ENCODE measurements around the gene TMF1. TPM values are rescaled to one million over a fixed set of nuclear protein-coding genes. Genes with fewer than 3 reads are reported as not detected.

Gene TMF1
- total and polyA plus RNA-seq, 10 donors: 7.5 to 43.4 (median 36.9) TPM

DNA sequence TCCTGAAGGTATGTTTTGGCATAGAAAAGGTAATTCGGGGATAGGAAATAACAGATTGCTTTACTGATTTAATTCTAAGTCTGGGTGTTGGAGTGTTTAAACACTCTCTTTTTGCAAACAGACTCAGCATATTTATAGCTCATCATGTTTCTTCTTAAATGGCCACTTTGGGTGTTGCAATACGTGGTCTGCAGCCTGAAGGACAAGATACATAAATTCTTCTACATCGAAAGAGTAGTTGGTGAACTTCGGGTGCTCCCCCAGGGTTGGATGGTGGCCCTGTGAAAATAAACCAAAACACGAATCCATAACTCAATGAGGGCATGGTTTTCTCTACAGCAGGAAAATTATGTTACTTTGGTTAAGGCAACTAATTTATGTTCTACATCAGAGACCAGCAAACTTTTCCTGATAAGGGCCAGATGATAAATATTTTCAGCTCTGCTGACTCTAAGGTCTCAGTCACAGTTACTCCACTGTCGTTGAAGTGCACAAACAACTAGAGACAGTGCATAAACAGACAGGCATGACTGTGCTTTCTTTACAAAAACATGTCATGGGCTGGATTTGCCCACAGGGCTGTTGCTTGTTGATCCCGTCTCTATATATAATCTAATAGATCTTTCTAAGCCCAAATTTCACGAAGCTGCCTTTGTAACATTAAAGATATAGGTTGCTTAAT lies 74.5 kb downstream of the TMF1 start:
- Histone ChIP-seq H3K4me1 (peaks cover 0 to 7% (median 0%) of the 10 kb centered on the region in 6 donors), H3K36me3 (peaks cover 0 to 74% (median 52%) of the 10 kb centered on the region in 6 donors), H3K27ac (no peak overlapping the region), H3K9me3 (no peaks in the 10 kb centered on the region), H3K4me3 (no peak overlapping the region), H3K27me3 (replicated peaks in 1 of 7) (no peaks in the 10 kb centered on the region)
- intact Hi-C loops (cut with DNase I; ENCODE audit: low total_unique reads): no loop called here
- WGBS, 5 donors: 88 to 94% (median 92%) methylated on average over 8 of the region's 8 CpGs
- TF ChIP-seq POLR2AphosphoS5 (IDR thresholded peaks at IDR 0.05): no peak
- TF ChIP-seq, protein P1, sequence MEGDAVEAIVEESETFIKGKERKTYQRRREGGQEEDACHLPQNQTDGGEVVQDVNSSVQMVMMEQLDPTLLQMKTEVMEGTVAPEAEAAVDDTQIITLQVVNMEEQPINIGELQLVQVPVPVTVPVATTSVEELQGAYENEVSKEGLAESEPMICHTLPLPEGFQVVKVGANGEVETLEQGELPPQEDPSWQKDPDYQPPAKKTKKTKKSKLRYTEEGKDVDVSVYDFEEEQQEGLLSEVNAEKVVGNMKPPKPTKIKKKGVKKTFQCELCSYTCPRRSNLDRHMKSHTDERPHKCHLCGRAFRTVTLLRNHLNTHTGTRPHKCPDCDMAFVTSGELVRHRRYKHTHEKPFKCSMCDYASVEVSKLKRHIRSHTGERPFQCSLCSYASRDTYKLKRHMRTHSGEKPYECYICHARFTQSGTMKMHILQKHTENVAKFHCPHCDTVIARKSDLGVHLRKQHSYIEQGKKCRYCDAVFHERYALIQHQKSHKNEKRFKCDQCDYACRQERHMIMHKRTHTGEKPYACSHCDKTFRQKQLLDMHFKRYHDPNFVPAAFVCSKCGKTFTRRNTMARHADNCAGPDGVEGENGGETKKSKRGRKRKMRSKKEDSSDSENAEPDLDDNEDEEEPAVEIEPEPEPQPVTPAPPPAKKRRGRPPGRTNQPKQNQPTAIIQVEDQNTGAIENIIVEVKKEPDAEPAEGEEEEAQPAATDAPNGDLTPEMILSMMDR (IDR thresholded peaks at IDR 0.05 in 8 of 11, conservative IDR thresholded peaks at IDR 0.05 in 3 of 11): no peak
- TF ChIP-seq POLR2A (IDR thresholded peaks at IDR 0.05): no peak
- DNase-seq: no peak

DNA sequence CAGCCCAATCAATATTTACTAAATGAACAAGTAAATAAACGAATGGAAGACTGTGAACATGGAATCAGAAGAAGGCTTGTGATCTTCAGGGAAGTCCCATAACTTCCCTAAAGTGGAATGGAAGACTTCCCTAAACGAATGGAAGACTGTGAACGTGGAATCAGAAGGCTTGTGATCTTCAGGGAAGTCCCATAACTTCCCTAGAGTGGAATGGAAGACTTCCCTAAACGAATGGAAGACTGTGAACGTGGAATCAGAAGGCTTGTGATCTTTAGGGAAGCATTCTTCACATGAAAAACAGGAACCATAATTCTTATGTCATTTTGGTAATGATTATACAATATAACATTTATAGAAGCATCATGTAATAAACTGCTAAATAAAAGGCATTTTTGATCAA lies 77.4 kb downstream of the TMF1 start:
- intact Hi-C loops (cut with DNase I; ENCODE audit: low total_unique reads): loop anchor here (5.0 kb wide), 1 partner anchor 82 kb away; no protein-coding TSS in a partner anchor
- Histone ChIP-seq H3K4me3 (no peak overlapping the region), H3K27me3 (replicated peaks in 1 of 7) (no peaks in the 10 kb centered on the region), H3K36me3 (peaks cover 0 to 46% (median 31%) of the 10 kb centered on the region in 6 donors), H3K27ac (no peak overlapping the region), H3K4me1 (peaks cover 0 to 7% (median 0%) of the 10 kb centered on the region in 6 donors), H3K9me3 (no peaks in the 10 kb centered on the region)
- DNase-seq: no peak
- TF ChIP-seq POLR2AphosphoS5 (IDR thresholded peaks at IDR 0.05) (no peak), POLR2A (IDR thresholded peaks at IDR 0.05) (no peak)
- TF ChIP-seq, protein P1 (IDR thresholded peaks at IDR 0.05 in 8 of 11, conservative IDR thresholded peaks at IDR 0.05 in 3 of 11): no peak
- 59 to 83% (median 71%) methylated on average over 5 of the region's 5 CpGs for WGBS, 5 donors

GRCh38 chr3:68973639-68974038 lies 78.5 kb downstream of the TMF1 start:
- H3K9me3 ChIP-seq: no peaks in the 10 kb centered on the region
- peaks cover 0 to 35% (median 20%) of the 10 kb centered on the region in 6 donors for H3K36me3 ChIP-seq
- H3K27me3 ChIP-seq (replicated peaks in 1 of 7): no peaks in the 10 kb centered on the region
- intact Hi-C loops (cut with DNase I; ENCODE audit: low total_unique reads): loop anchor here (5.0 kb wide), 1 partner anchor 81 kb away; no protein-coding TSS in a partner anchor
- H3K4me3 ChIP-seq: no peak overlapping the region
- H3K4me1 ChIP-seq: peaks cover 0 to 7% (median 0%) of the 10 kb centered on the region in 6 donors
- 68 to 76% (median 70%) methylated on average over 7 of the region's 7 CpGs for WGBS, 5 donors
- TF ChIP-seq POLR2A (IDR thresholded peaks at IDR 0.05) (no peak), POLR2AphosphoS5 (IDR thresholded peaks at IDR 0.05) (no peak)
- TF ChIP-seq, protein P1 (IDR thresholded peaks at IDR 0.05 in 8 of 11, conservative IDR thresholded peaks at IDR 0.05 in 3 of 11): no peak
- no peak overlapping the region for H3K27ac ChIP-seq
- DNase-seq: no peak

- TF ChIP-seq, protein P1 (IDR thresholded peaks at IDR 0.05 in 8 of 11, conservative IDR thresholded peaks at IDR 0.05 in 3 of 11): peak; percentile 17 to 78 (median 65)
- TF ChIP-seq POLR2A (IDR thresholded peaks at IDR 0.05): no peak
- Histone ChIP-seq H3K4me1 (peaks cover 0 to 7% (median 0%) of the 10 kb centered on the region in 6 donors), H3K4me3 (no peak overlapping the region), H3K36me3 (peaks cover 0 to 23% (median 9%) of the 10 kb centered on the region in 6 donors), H3K27me3 (replicated peaks in 1 of 7) (no peaks in the 10 kb centered on the region), H3K9me3 (no peaks in the 10 kb centered on the region), H3K27ac (no peak overlapping the region)
- 33 to 44% (median 38%) methylated on average over 11 of the region's 11 CpGs for WGBS, 5 donors
- intact Hi-C loops (cut with DNase I; ENCODE audit: low total_unique reads): loop anchor here (5.0 kb wide), 1 partner anchor 80 kb away; no protein-coding TSS in a partner anchor
- DNase-seq: no peak
Observed at GRCh38 chr3:68972358-68972979, 79.7 kb downstream of the TMF1 start.
